GM12892 (cell line): ENCODE data around the gene POLR3B.
A peak's percentile ranks its signal among the peaks of the same experiment; 100 is the strongest.

Experiments used
- DNase-seq: peaks from one replicate; pipeline ENCODE4 v3.0.0; 2011; ENCODE audit not compliant: insufficient read length
- FAIRE-seq: peaks from 2 replicates; lab custom pipeline; 2011; peaks lifted over from hg19 to GRCh38; lab: Jason Lieb, UNC
- POLR2A ChIP-seq: IDR thresholded peaks from 2 replicates; pipeline ENCODE4 v1.6.1; 2011; ENCODE audit warnings: low read depth, low read length, control low read depth
- POLR2AphosphoS5 ChIP-seq: IDR thresholded peaks from 2 replicates; pipeline ENCODE4 v1.6.1; 2011; ENCODE audit warnings: low read depth, low read length, control low read depth
- TAF1 ChIP-seq: IDR thresholded peaks from 2 replicates; pipeline ENCODE4 v1.6.1; 2011; ENCODE audit warnings: low read depth, mild to moderate bottlenecking, control low read depth, low read length, borderline replicate concordance

POLR3B gene

DNA sequence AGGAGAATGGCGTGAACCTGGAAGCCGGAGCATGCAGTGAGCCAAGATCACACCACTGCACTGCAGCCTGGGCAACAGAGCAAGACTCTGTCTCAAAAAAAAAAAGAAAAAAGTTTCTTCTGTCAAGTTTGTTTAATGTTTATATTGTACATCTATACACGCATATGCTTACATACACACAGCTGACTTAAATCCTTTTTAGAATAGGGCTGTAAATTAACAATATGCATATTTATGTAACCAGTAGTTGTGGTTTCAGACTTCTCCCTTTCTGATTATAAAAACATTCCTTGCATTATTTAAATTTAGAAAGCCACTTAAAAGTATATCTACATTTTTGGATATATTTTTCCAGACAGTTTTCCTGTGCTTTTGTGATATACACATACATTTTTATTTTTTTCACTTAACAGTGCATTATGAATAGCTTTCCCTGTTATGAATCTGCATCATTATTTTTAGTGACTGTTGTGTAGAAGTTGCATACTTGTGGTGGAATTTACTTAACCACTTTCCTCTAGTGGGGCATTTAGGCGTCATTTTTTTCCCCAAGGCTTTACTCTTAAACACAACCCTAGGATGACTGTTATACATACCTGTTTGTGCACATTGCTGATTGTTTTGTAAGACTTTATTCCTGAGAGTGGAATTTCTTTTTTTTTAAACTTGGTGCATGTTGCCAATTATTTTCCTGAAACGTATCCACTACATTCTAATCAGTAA lies 29.4 kb downstream of the POLR3B start:
- DNase-seq (no peak), FAIRE-seq (no peak)
- TF ChIP-seq POLR2A (no peak), POLR2AphosphoS5 (no peak), TAF1 (no peak)

DNA sequence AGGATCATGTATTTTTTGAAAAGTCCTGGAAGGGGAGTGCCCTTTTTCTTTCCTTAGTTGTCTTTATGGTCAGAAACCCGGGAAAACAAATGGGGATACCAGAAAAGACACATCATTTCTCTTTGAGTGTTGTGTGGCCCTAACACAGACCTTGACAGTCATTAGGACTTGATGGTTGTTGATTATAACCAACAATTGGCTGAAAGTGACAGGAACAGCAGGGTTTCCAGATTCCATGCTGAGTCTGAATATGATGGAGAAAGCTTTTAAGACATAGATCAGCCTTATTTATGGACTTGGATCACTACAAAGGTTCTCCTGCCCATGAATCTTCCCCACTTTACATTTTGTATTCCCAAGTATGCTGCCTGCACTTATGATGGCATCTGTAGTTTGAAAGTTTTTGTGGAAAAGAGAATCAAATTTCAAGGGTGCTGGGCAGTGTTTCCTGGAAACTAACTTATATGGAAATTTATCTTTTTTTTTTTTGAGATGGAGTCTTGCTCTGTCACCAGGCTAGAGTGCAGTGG lies 30.4 kb downstream of the POLR3B start:
- TF ChIP-seq TAF1 (no peak), POLR2AphosphoS5 (no peak), POLR2A (no peak)
- no peak for FAIRE-seq
- DNase-seq: no peak

DNA sequence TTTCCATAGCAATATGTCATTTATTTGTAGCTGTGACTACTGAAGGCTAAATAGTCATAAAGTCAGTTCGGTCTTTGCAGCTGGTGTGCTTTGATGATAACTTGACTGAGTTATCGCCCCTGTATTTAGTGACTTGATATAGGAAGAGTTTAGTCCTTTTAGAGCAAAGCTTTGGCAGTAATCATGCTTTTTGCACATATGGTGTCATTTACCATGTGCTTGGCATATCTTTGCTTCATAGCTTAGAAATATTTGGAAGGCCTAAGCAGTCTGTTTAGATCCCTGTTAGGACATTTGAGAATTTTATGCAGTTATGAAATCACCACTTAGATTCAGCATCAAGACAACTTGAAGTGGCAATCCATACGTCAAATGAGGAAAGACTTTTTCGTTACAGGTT lies 31.6 kb downstream of the POLR3B start:
- DNase-seq (no peak), FAIRE-seq (no peak)
- TF ChIP-seq TAF1 (no peak), POLR2A (no peak), POLR2AphosphoS5 (no peak)

DNA sequence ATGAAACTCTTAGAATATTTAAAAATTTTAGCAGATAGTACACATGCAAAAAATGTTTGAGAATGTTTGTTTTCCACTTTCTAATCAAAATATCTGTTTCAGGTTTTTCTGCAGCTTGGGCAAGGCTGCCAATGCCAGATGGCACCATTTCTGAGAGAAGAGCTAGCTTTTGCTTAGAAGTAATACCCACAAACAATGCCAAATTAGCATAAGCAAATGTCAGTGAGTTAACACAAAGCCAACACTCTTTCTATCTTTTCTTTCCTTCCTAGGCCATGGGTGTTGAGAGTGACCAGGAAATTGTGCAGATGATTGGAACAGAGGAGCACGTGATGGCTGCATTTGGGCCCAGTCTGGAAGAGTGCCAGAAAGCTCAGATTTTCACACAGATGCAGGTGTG lies 35.2 kb downstream of the POLR3B start:
- no peak for FAIRE-seq
- DNase-seq: no peak
- TF ChIP-seq POLR2AphosphoS5: no peak

DNA sequence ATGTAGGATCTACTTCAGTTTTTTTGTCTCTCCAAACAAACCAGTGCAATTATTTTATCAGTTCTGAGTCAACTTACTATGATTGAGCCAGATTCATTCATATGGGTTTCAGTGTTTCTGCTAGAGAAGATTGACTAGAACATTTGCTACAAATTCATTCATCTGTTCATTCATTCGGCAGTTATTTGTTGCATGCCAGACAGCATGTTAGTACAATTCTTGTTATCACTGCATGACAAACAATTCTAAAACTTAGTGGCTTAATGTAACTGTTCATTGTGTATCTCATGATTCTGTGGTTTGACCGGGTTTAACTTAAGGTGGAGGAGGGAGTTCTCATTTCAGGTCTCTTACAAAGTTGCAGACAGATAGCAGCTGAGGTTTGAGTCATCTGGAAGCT lies 52.3 kb downstream of the POLR3B start:
- FAIRE-seq: no peak
- TF ChIP-seq TAF1 (no peak), POLR2AphosphoS5 (no peak), POLR2A (no peak)

DNA sequence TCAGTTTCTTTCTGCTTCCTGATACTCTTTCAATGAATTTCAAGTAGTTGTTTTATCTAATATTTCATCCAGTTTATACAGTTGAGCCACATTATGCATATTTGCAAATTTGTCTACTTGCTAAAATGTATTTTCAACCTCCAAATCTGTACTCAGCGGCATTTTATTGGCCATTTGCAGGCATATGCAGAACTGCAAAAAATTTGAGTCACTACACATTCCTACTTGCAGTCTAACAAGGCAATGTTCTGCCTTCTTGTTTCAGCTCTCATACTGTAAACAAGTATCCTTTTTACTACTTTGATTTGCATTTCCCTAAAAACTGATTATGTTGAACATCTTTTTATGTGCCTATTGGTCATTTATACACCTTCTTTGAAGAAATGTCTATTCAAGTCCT lies 55.0 kb downstream of the POLR3B start:
- FAIRE-seq: peak; percentile 14
- TF ChIP-seq TAF1: no peak
- no peak for TF ChIP-seq POLR2A
- TF ChIP-seq POLR2AphosphoS5: no peak
- DNase-seq: no peak

More for the DNA sequence above, 52.3 kb downstream of the POLR3B start:
- no peak for DNase-seq

DNA sequence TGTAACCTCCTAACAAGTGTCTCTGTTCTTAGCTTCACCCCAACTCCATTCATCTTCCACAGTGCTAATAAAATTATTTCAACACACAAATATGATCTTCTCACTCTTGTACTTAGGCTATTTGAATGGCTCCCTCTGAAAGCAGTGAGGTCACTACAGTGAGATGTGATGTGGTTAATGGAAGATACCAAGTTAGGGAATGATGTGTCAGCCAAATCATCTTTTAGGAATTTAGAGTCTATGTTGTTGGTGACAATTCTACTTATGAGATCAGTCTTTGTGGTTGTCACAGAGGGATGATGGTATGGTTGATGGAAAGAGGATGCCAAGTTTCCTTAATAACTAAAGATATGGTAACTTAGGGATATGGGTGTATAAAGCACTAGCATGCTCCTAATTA lies 57.6 kb downstream of the POLR3B start:
- no peak for FAIRE-seq
- TF ChIP-seq TAF1 (no peak), POLR2A (no peak), POLR2AphosphoS5 (no peak)
- DNase-seq: no peak

DNA sequence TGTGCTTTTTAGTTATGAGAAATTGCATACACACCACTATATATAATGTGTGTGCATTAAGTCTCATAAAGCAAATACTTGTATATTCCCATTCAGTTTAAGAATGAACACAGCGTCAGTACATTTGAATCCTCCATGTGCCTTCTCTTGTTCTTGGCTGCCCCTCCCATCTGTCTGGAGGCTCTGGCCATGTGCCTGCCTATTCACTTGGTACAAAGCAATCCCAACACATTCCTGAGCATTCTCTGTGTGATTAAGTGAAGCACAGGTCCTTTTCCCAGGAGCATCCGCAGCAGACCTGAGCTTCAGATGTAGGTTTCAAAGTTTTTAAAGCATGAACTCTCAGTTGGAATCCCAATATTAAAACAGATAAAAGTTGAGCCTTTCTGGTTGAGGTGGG lies 58.7 kb downstream of the POLR3B start:
- DNase-seq (no peak), FAIRE-seq (no peak)
- TF ChIP-seq TAF1: no peak
- TF ChIP-seq POLR2A: no peak
- TF ChIP-seq POLR2AphosphoS5: no peak

DNA sequence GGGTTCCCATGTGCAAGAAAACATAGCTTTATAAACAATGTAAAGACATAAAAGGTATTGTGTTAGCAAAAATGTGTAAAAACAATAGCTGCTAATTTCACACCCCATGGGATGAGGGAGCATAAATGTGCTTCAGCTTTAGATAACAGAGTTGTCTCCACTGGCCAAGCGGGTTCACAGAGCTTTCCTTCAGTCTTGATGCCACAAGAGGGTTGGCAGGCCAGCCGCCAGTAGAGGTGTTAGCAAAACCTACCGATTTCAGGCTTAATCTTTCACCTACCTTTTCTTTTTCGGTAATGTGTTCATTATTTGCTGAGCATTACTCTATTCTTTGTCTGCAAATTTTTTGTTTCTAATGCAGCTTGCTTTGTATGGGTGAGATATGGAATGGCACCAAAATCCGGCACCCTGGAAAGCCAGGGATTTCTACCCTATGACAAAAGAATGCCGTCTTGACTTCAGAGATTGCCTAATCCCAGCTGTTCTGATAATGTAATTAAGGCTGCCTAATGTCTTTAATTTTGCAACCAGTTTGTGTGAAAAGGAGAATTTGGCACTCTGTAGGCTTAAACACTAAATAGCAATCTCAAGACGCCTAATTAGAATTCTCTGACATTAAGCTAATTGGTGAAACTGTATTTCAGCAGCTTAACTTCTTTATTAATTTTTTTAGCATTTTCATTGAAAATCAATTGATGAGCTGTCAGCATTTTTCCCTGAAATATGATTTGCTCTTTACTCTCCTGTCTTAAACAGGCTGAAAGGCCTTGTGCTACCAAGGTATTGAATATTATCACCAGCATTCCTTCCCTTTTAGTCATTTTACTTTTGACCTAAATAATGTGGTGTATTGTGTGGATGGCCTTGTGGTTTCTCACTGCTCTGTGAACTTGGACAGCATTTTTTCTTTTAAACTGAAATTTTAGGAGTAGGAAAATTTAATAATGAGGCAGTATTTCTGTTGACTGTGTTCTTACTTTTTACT lies 60.7 kb downstream of the POLR3B start:
- TF ChIP-seq POLR2A (no peak), POLR2AphosphoS5 (no peak), TAF1 (no peak)
- DNase-seq (no peak), FAIRE-seq (no peak)

DNA sequence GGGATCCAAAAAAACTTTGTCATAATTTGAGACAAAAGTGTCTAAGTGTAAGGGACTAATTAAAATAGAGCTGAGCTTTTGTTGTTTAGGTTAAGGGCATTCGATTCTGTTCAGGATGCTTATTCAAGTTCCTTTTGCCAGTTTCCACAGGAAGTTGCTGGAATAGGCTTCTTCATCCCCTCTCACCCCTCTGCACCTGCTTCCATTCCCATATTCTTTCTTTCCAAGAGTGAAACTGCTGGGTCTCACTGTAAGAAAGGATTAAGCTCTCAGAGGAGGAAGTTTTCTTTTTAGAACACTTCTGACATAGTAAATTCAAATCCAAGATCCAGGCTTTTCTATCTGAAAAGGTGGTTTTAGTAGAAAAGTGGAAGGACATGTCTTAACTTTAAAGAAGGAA lies 61.4 kb downstream of the POLR3B start:
- TF ChIP-seq POLR2A (no peak), TAF1 (no peak), POLR2AphosphoS5 (no peak)
- FAIRE-seq (no peak), DNase-seq (no peak)

DNA sequence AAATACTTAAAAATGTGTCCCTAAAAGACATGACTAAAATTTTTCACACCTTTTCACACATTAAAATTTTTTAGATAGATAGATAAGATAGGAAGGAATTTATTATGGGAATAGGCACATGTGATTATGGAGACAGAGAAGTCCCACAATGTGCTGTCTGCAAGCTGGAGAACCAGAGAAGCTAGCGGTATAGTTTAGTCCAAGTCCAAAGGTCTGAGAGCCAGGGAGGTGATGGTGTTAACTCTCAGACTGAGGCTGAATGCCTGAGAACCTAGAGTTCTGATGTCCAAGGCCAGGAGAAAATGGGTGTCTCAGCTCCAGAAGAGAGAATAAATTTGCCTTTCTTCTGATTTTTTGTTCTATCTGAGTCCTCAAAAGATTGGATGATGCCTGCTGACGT lies 65.7 kb downstream of the POLR3B start:
- DNase-seq (no peak), FAIRE-seq (no peak)
- TF ChIP-seq POLR2A: no peak

DNA sequence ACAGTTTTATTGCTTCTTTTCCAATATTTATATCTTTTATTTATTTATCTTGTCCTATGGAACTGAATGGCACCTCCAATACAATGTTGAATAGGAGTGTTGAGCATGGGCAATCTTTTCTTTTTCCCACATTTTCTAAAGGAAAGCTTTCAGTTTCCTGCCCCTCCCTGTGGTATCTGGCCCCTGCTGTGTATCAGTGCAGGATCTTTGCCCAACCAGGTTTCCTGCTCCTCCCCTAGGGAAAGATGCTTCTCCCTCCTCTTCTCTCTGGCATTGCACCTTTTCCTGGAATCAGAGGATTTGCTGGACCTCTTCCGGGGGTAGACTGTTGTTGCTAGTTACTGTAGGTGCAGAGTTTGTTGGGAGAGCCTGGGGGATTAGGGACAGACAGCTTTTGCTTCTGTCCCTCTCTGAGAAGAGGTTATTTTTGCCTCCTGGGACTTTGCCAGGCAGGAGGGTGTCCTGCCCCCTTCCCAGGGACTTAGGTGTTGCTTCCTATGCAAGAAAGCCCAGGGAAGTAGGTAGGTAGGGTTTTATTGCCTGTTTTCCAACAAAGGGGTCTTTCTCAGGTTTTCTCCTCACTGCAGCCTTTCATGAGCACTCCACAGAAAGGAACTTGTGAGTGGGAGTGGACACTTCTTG lies 67.6 kb downstream of the POLR3B start:
- DNase-seq: no peak
- no peak for TF ChIP-seq POLR2A
- TF ChIP-seq POLR2AphosphoS5: no peak
- no peak for TF ChIP-seq TAF1
- FAIRE-seq: no peak
